HEK293 (cell line): ENCODE results near the gene IRX3.

Experiments used
- CTCF ChIA-PET: fragments of 350-600 bp; formaldehyde crosslinking; extraction: SDS; loops from one replicate; lab custom pipeline; 2021; ENCODE audit warnings: antibody characterized with exemption; lab: Yijun Ruan, JAX
- POLR2A ChIA-PET: fragments of 300-600 bp; formaldehyde crosslinking; extraction: SDS; loops from one replicate; lab custom pipeline; 2020; ENCODE audit warnings: antibody characterized with exemption, inconsistent platforms; lab: Yijun Ruan, JAX
- H3K27ac ChIP-seq: fragments of 200-500 bp; sonication (Bioruptor generic); 2 replicates; pipeline ENCODE4 v1.5.1; 2014; ENCODE audit warnings: low read depth, low read length, control low read depth, inconsistent platforms; ENCODE audit errors: extremely low read depth
- H3K36me3 ChIP-seq, 2 experiments: fragments of 200-500 bp in 1 of 2; sonication (Bioruptor generic) in 1 of 2; 1 replicate in 1 of 2; 2 replicates in 1 of 2; pipeline ENCODE4 v1.5.1; 2014 to 2017; ENCODE audit warnings: inconsistent platforms in 2 of 2, low read length in 2 of 2; ENCODE audit not compliant: control insufficient read depth in 2 of 2, insufficient read depth in 1 of 2
- H3K4me1 ChIP-seq: fragments of 200-500 bp; sonication (Bioruptor generic); 2 replicates; pipeline ENCODE4 v1.5.1; 2014; ENCODE audit warnings: mild to moderate bottlenecking, low read length, inconsistent platforms; ENCODE audit not compliant: control insufficient read depth, insufficient read depth
- H3K4me3 ChIP-seq: 2 replicates; pipeline ENCODE4 v1.5.1; 2011; ENCODE audit warnings: low read depth, mild to moderate bottlenecking, control low read depth, low read length, moderate library complexity
- H3K9me3 ChIP-seq: fragments of 200-500 bp; sonication (Bioruptor generic); 2 replicates; pipeline ENCODE4 v1.5.1; 2014; ENCODE audit warnings: low read depth, low read length, inconsistent platforms; ENCODE audit not compliant: control insufficient read depth, insufficient read depth
- ATF2 ChIP-seq: fragments of 450-650 bp; formaldehyde crosslinking; IDR thresholded peaks from 2 replicates; pipeline ENCODE4 v1.5.1; 2016; ENCODE audit warnings: missing biosample characterization, missing genetic modification characterization, low read depth
- FEZF1 ChIP-seq: fragments of 450-650 bp; formaldehyde crosslinking; IDR thresholded peaks from 2 replicates; pipeline ENCODE4 v1.5.1; 2016; ENCODE audit warnings: missing biosample characterization, missing genetic modification characterization
- GLIS1 ChIP-seq: fragments of 450-650 bp; formaldehyde crosslinking; IDR thresholded peaks from 2 replicates; pipeline ENCODE4 v1.5.1; 2016; ENCODE audit warnings: missing biosample characterization, missing genetic modification characterization
- GLIS2 ChIP-seq: fragments of 450-650 bp; formaldehyde crosslinking; IDR thresholded peaks from 2 replicates; pipeline ENCODE4 v1.5.1; 2016; ENCODE audit warnings: missing biosample characterization, missing genetic modification characterization
- KLF10 ChIP-seq: fragments of 450-650 bp; IDR thresholded peaks from 2 replicates; pipeline ENCODE4 v1.5.1; 2018; ENCODE audit warnings: missing biosample characterization, mild to moderate bottlenecking, missing genetic modification characterization
- KLF17 ChIP-seq: fragments of 450-650 bp; formaldehyde crosslinking; IDR thresholded peaks from 2 replicates; pipeline ENCODE4 v1.5.1; 2016; ENCODE audit warnings: missing biosample characterization, missing genetic modification characterization
- KLF8 ChIP-seq: fragments of 450-650 bp; formaldehyde crosslinking; IDR thresholded peaks from 2 replicates; pipeline ENCODE4 v1.5.1; 2016; ENCODE audit warnings: missing biosample characterization, missing genetic modification characterization
- PATZ1 ChIP-seq: fragments of 450-650 bp; formaldehyde crosslinking; IDR thresholded peaks from 2 replicates; pipeline ENCODE4 v1.5.1; 2016; ENCODE audit warnings: missing biosample characterization, missing genetic modification characterization
- PBX3 ChIP-seq: sonication (generic); formaldehyde crosslinking; IDR thresholded peaks from 2 replicates; pipeline ENCODE4 v1.8.1; 2022; ENCODE audit warnings: mild to moderate bottlenecking, moderate library complexity, missing genetic modification reagents
- PRDM1 ChIP-seq: fragments of 450-650 bp; formaldehyde crosslinking; IDR thresholded peaks from 2 replicates; pipeline ENCODE4; 2016; ENCODE audit warnings: missing biosample characterization, missing genetic modification characterization
- SP7 ChIP-seq: fragments of 450-650 bp; formaldehyde crosslinking; IDR thresholded peaks from 2 replicates; pipeline ENCODE4 v1.5.1; 2016; ENCODE audit warnings: missing biosample characterization, missing genetic modification characterization
- YY1 ChIP-seq: fragments of 450-650 bp; formaldehyde crosslinking; IDR thresholded peaks from 2 replicates; pipeline ENCODE4 v1.5.1; 2018; ENCODE audit warnings: missing biosample characterization, missing genetic modification characterization
- YY2 ChIP-seq: fragments of 450-650 bp; formaldehyde crosslinking; IDR thresholded peaks from 2 replicates; pipeline ENCODE4 v1.5.1; 2016; ENCODE audit warnings: missing biosample characterization, missing genetic modification characterization
- ZBTB1 ChIP-seq: fragments of 450-650 bp; formaldehyde crosslinking; IDR thresholded peaks from 2 replicates; pipeline ENCODE4 v1.5.1; 2016; ENCODE audit warnings: missing biosample characterization, missing genetic modification characterization
- ZBTB20 ChIP-seq: fragments of 450-650 bp; formaldehyde crosslinking; IDR thresholded peaks from 2 replicates; pipeline ENCODE4 v1.5.1; 2016; ENCODE audit warnings: missing biosample characterization, missing genetic modification characterization
- ZFHX2 ChIP-seq: fragments of 450-650 bp; formaldehyde crosslinking; conservative IDR thresholded peaks from 2 replicates; pipeline ENCODE4 v1.5.1; 2016; ENCODE audit warnings: missing biosample characterization, missing genetic modification characterization
- ZNF121 ChIP-seq: fragments of 450-650 bp; formaldehyde crosslinking; IDR thresholded peaks from 2 replicates; pipeline ENCODE4 v1.5.1; 2016; ENCODE audit warnings: missing biosample characterization, missing genetic modification characterization
- ZNF155 ChIP-seq: fragments of 450-650 bp; formaldehyde crosslinking; IDR thresholded peaks from 2 replicates; pipeline ENCODE4 v1.5.1; 2016; ENCODE audit warnings: missing biosample characterization, missing genetic modification characterization
- ZNF221 ChIP-seq: fragments of 450-650 bp; formaldehyde crosslinking; IDR thresholded peaks from 2 replicates; pipeline ENCODE4 v1.5.1; 2017; ENCODE audit warnings: missing biosample characterization, missing genetic modification characterization, borderline replicate concordance
- ZNF335 ChIP-seq: fragments of 450-650 bp; formaldehyde crosslinking; conservative IDR thresholded peaks from 2 replicates; pipeline ENCODE4 v1.5.1; 2016; ENCODE audit warnings: missing biosample characterization, missing genetic modification characterization
- ZNF354C ChIP-seq: fragments of 450-650 bp; formaldehyde crosslinking; IDR thresholded peaks from 2 replicates; pipeline ENCODE4 v1.5.1; 2016; ENCODE audit warnings: missing biosample characterization, missing genetic modification characterization, low read depth, borderline replicate concordance
- ZNF416 ChIP-seq: fragments of 450-650 bp; formaldehyde crosslinking; IDR thresholded peaks from 2 replicates; pipeline ENCODE4 v1.5.1; 2016; ENCODE audit warnings: missing biosample characterization, missing genetic modification characterization
- ZNF423 ChIP-seq: fragments of 450-650 bp; formaldehyde crosslinking; IDR thresholded peaks from 2 replicates; pipeline ENCODE4 v1.5.1; 2016; ENCODE audit warnings: missing biosample characterization, missing genetic modification characterization
- ZNF629 ChIP-seq: fragments of 450-650 bp; formaldehyde crosslinking; IDR thresholded peaks from 2 replicates; pipeline ENCODE4 v1.5.1; 2017; ENCODE audit warnings: missing biosample characterization, missing genetic modification characterization
- ZNF707 ChIP-seq: fragments of 450-650 bp; formaldehyde crosslinking; IDR thresholded peaks from 2 replicates; pipeline ENCODE4 v1.5.1; 2016; ENCODE audit warnings: missing biosample characterization, missing genetic modification characterization

The IRX3 gene

GRCh38 chr16:54270711-54271110 is 15.9 kb downstream of the IRX3 start (continued):
- TF ChIP-seq KLF17 = no peak

GRCh38 chr16:54269461-54269860 is 17.1 kb downstream of the IRX3 start:
- ChIA-PET CTCF (interaction anchor here (0.7 to 0.8 kb wide), 2 partner anchors 537 to 720 kb away, joined by 3 read pairs; no protein-coding TSS in a partner anchor), POLR2A (no interaction called here)
- no peak for TF ChIP-seq ZNF354C (tag by site-specific recombination)
- no peak for TF ChIP-seq SP7 (tag by site-specific recombination)
- Histone ChIP-seq H3K9me3 (no peaks in the 10 kb centered on the region), H3K36me3 (no peaks in the 10 kb centered on the region), H3K4me1 (no peaks in the 10 kb centered on the region), H3K27ac (no peak overlapping the region), H3K4me3 (no peak overlapping the region)

- H3K4me3 ChIP-seq = no peak overlapping the region
- no peaks in the 10 kb centered on the region for H3K9me3 ChIP-seq
- CTCF ChIA-PET = no interaction called here
- TF ChIP-seq YY2 (tag by site-specific recombination) (no peak), ZNF155 (tag by site-specific recombination) (no peak), ZNF423 (tag by site-specific recombination) (no peak), PRDM1 (tag by site-specific recombination) (no peak), GLIS1 (tag by site-specific recombination) (no peak), ATF2 (tag by site-specific recombination) (no peak), ZNF416 (tag by site-specific recombination) (no peak), ZNF121 (tag by site-specific recombination) (no peak), GLIS2 (tag by site-specific recombination) (no peak), ZNF707 (tag by site-specific recombination) (no peak)
- TF ChIP-seq, all 188 proteins: peak for 0
- no peak overlapping the region for H3K27ac ChIP-seq
- H3K36me3 ChIP-seq = no peaks in the 10 kb centered on the region
- H3K4me1 ChIP-seq = no peaks in the 10 kb centered on the region
- POLR2A ChIA-PET = no interaction called here
Observed at GRCh38 chr16:54268766-54269165, 17.8 kb downstream of the IRX3 start.

GRCh38 chr16:54268340-54268739 is 18.2 kb downstream of the IRX3 start:
- Histone ChIP-seq H3K27ac (no peak overlapping the region), H3K4me3 (no peak overlapping the region), H3K36me3 (no peaks in the 10 kb centered on the region), H3K9me3 (no peaks in the 10 kb centered on the region), H3K4me1 (no peaks in the 10 kb centered on the region)
- TF ChIP-seq ZNF629 (no peak), ZNF221 (tag by site-specific recombination) (no peak), PBX3 (CRISPR knock-in tag) (no peak), ZNF335 (tag by site-specific recombination) (no peak), FEZF1 (no peak), KLF10 (tag by site-specific recombination) (no peak), ZNF354C (tag by site-specific recombination) (no peak), ZFHX2 (tag by site-specific recombination) (no peak), ZBTB1 (tag by site-specific recombination) (no peak), ZBTB20 (no peak), KLF8 (no peak), KLF17 (no peak), YY1 (tag by site-specific recombination) (no peak), PATZ1 (tag by site-specific recombination) (no peak)
- POLR2A ChIA-PET = no interaction called here
- CTCF ChIA-PET = no interaction called here
